Activated CD8-positive, alpha-beta T cell treated with anti-CD3 and anti-CD28 coated beads for 36 hours (primary cell): ENCODE results near the gene LRP8. TPM values are rescaled to one million over a fixed set of nuclear protein-coding genes. Genes with fewer than 3 reads are reported as not detected.
A peak's percentile ranks its signal among the peaks of the same experiment; 100 is the strongest.

ENCODE experiments used
- ATAC-seq: fragments of 200-7000 bp; cut with Tn5 transposase; one replicate; pipeline ENCODE4 v1.10.0; 2021; ENCODE audit warnings: mild to moderate bottlenecking, moderate library complexity
- CTCF ChIA-PET: fragments of 350-600 bp; sonication (Branson Sonifier 250); formaldehyde crosslinking; loops from one replicate; lab custom pipeline; 2021; ENCODE audit warnings: antibody characterized with exemption; lab: Charles Lee
- POLR2A ChIA-PET: fragments of 350-600 bp; sonication (Branson Sonifier 250); formaldehyde crosslinking; loops from one replicate; lab custom pipeline; 2021; ENCODE audit warnings: antibody characterized with exemption; lab: Charles Lee
- DNase-seq: peaks from one replicate; pipeline ENCODE4 v3.0.0-alpha.2; 2020
- H3K27ac Mint-ChIP-seq: one replicate; pipeline ENCODE4 v1.8.0; 2021; ENCODE audit warnings: mild to moderate bottlenecking, mixed read lengths
- H3K27me3 Mint-ChIP-seq: one replicate; pipeline ENCODE4 v1.8.0; 2021; ENCODE audit warnings: mixed read lengths
- H3K36me3 Mint-ChIP-seq: one replicate; pipeline ENCODE4 v1.8.0; 2021; ENCODE audit warnings: low read depth, mixed read lengths
- H3K4me1 Mint-ChIP-seq: one replicate; pipeline ENCODE4 v1.8.0; 2021; ENCODE audit warnings: low read depth, mixed read lengths
- H3K4me3 Mint-ChIP-seq: one replicate; pipeline ENCODE4 v1.8.0; 2021; ENCODE audit warnings: mild to moderate bottlenecking, moderate library complexity, mixed read lengths
- H3K9me3 Mint-ChIP-seq: one replicate; pipeline ENCODE4 v1.8.0; 2021; ENCODE audit warnings: mixed read lengths
- intact Hi-C: fragments of 100-400 bp; cut with micrococcal nuclease; formaldehyde crosslinking; loops from one replicate; pipeline ENCODE4 v1.10.0; 2022
- total RNA-seq, 2 experiments: library from RNA; stranded (reverse); gene quantifications; one replicate each; pipeline ENCODE4 v1.2.3, GENCODE V29; 2021
- TF ChIP-seq, protein P1 (sequence below): fragments of 200-600 bp; IDR thresholded peaks from one replicate; pipeline ENCODE4 v1.8.0; 2022; ENCODE audit warnings: antibody characterized with exemption, mild to moderate bottlenecking

Gene LRP8
- total RNA-seq, 2 experiments from 2014 or later: 39.9 to 41.6 TPM

DNA sequence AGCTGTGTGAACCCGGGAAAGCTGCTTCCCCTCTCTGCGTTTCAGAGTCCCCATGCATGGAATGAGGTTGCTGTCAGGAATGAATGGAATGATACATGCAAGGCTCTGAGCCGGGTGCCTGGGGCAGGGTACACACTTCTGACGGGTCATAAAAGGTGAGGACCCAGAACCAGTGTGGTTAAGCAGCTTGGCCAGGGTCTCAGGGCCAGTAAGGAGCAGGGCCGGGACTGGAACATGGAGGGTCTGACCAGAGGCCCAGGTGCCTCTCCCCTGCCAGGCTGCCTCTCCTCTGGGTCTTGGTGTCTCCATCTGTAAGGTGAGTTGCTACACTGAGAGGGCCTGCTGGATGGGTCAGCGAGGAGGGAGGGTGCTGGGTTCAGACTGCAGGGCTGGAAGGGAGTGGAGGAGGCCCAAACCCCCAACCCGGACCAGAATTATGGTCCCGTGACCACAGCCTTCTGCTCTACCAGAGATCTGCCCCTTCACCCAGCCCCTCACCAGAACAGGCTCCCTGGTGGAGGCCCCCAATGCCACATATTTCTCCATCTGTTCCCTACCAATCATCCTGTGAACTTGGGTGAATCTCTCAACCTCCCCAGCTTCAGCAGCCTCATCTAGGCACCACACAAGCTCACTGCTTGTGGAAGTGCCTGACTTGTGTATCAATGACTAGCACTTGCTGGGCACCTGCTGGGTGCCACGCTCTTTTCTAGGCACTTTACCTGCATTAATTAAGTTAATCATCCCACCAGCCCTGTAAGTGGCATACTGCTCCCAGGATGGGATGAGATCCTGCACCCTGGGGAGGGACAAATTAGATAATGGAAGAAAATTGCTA, 16.2 kb upstream of the LRP8 start:
- ATAC-seq: no peak
- TF ChIP-seq, protein P1, sequence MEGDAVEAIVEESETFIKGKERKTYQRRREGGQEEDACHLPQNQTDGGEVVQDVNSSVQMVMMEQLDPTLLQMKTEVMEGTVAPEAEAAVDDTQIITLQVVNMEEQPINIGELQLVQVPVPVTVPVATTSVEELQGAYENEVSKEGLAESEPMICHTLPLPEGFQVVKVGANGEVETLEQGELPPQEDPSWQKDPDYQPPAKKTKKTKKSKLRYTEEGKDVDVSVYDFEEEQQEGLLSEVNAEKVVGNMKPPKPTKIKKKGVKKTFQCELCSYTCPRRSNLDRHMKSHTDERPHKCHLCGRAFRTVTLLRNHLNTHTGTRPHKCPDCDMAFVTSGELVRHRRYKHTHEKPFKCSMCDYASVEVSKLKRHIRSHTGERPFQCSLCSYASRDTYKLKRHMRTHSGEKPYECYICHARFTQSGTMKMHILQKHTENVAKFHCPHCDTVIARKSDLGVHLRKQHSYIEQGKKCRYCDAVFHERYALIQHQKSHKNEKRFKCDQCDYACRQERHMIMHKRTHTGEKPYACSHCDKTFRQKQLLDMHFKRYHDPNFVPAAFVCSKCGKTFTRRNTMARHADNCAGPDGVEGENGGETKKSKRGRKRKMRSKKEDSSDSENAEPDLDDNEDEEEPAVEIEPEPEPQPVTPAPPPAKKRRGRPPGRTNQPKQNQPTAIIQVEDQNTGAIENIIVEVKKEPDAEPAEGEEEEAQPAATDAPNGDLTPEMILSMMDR: no peak
- Mint-ChIP-seq H3K4me3 (no peak overlapping the region), H3K27ac (no peak overlapping the region), H3K36me3 (peaks cover 2% of the 10 kb centered on the region), H3K4me1 (peaks cover 6% of the 10 kb centered on the region), H3K9me3 (peaks cover 8% of the 10 kb centered on the region), H3K27me3 (no peaks in the 10 kb centered on the region)
- DNase-seq: no peak
- ChIA-PET CTCF (interaction anchor here (1.1 kb wide), 2 partner anchors 49 to 66 kb away, joined by 3 read pairs; no protein-coding TSS in a partner anchor), POLR2A (interaction anchor here (0.7 to 1.7 kb wide), 3 partner anchors 17 to 23 kb away, joined by 3 to 7 read pairs (median 3); no protein-coding TSS in a partner anchor)
- intact Hi-C loops: no loop called here

DNA sequence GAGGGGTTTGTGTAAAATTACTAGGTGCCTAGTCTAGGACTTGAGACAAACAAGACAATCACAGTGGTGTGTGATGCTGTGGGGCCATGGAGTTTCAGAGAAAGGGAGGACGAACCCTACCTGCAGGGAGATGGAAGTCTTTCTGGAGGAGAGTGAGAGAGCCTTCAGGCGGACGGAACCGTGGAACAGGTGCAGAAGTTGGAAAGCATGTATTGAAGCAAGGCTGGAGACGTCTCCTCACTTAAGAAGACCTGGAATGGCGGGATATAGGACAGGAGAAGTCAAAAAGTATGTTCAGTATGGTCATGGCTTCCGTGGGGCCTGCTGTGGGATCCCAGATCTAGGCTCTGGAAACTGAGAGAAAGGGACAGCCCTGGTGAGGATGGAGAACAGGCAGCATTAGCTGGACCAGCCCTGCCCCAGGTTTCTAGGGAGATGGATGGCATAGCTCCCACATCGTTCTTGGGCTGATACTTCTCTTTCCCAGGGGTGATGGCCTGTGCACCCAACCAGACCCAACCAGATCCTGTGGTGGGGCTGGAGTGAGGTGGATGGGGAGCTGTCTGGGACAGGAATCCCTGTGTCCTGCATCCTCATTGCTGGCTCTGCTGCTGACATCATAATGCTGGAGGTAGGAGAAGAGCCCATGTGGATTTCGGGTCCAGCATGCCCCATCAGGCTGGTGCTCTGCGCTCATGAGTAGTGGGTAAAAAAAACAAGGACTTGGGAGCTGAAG, 15.0 kb upstream of the LRP8 start:
- ChIA-PET CTCF (no interaction called here), POLR2A (interaction anchor here (0.7 to 1.7 kb wide), 4 partner anchors 11 to 25 kb away, joined by 3 to 7 read pairs (median 4); no protein-coding TSS in a partner anchor)
- Mint-ChIP-seq H3K27me3 (no peaks in the 10 kb centered on the region), H3K4me3 (no peak overlapping the region), H3K4me1 (peaks cover 6% of the 10 kb centered on the region), H3K9me3 (peaks cover 8% of the 10 kb centered on the region), H3K27ac (no peak overlapping the region), H3K36me3 (peaks cover 4% of the 10 kb centered on the region)
- DNase-seq (no peak), ATAC-seq (no peak)
- intact Hi-C loops: no loop called here
- TF ChIP-seq, protein P1: no peak

DNA sequence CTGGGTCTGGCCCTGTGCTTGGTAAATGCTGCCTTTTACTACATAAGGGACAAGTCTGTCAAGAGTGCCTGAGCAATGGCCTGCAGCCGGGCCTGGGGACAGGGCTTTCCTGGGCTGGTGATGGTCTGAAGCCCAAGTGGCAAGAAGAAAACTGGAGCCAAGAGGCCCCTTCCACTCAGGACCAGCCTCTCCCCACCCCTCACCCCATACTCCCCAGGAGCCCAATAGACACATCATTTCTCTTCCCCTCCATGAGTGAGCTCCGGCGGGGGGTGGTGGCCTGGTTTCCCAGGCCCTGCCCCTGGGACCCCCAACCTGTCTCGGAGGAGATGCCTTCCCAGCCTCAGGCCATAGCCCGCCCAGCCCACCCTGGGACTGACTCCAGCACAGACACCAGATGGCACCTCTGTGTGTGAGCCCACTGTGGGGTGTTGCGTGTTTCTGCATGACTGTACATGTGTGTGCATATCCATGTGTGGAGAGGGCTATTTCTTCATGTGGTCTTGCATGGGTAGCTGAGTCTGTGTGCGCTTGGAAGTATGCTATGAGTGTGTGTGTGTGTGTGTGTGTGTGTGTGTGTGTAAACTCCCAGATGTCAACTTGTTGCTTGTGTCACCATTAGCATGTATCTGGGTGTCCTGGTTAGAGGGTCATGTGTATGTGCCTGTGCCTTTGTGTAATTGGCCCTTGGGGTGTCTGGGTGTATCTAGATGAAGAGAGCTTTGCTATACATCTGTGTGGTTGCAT, 14.3 kb upstream of the LRP8 start:
- ATAC-seq (no peak), DNase-seq (no peak)
- Mint-ChIP-seq H3K36me3 (peaks cover 5% of the 10 kb centered on the region), H3K27ac (no peak overlapping the region), H3K27me3 (no peaks in the 10 kb centered on the region), H3K4me3 (no peak overlapping the region), H3K9me3 (peaks cover 8% of the 10 kb centered on the region), H3K4me1 (peaks cover 6% of the 10 kb centered on the region)
- intact Hi-C loops: no loop called here
- TF ChIP-seq, protein P1: no peak
- ChIA-PET CTCF (no interaction called here), POLR2A (interaction anchor here (1.0 to 1.7 kb wide), 3 partner anchors 11 to 26 kb away, joined by 3 to 7 read pairs (median 6); no protein-coding TSS in a partner anchor)

DNA sequence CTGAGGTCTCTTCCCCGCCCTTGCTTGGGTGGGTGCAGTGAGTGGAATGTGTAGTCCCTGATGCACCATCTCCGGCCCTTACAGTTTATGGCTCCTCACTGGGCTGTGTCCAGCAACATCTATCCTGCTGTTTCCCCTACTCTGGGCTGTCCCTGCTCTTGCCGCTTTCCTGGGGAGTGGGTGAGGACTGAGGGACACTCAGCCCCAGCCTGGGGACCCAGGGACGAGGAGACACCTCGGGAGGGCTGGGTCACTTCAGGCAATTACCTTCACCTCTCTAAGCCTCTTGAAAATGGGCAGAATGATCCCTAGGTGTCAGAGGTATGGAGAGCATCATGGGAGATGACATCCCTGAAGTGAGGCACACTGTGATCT, 13.6 kb upstream of the LRP8 start:
- DNase-seq (no peak), ATAC-seq (no peak)
- no peak overlapping the region for H3K4me3 Mint-ChIP-seq
- no peaks in the 10 kb centered on the region for H3K27me3 Mint-ChIP-seq
- ChIA-PET CTCF (no interaction called here), POLR2A (interaction anchor here (0.7 kb wide), 1 partner anchor 72 kb away, joined by 3 read pairs; no protein-coding TSS in a partner anchor)
- H3K36me3 Mint-ChIP-seq: peaks cover 5% of the 10 kb centered on the region
- TF ChIP-seq, protein P1: no peak
- peak overlapping the region; percentile 36 for H3K27ac Mint-ChIP-seq
- H3K4me1 Mint-ChIP-seq: peaks cover 6% of the 10 kb centered on the region
- H3K9me3 Mint-ChIP-seq: peaks cover 8% of the 10 kb centered on the region
- intact Hi-C loops: no loop called here
